ENCODE measurements around the gene DCBLD1. TPM values are rescaled to one million over a fixed set of nuclear protein-coding genes. Genes with fewer than 3 reads are reported as not detected.

Gene DCBLD1
- total and polyA plus RNA-seq, 4 donors, result 2.7 to 10.4 (median 4.4) TPM

DNA sequence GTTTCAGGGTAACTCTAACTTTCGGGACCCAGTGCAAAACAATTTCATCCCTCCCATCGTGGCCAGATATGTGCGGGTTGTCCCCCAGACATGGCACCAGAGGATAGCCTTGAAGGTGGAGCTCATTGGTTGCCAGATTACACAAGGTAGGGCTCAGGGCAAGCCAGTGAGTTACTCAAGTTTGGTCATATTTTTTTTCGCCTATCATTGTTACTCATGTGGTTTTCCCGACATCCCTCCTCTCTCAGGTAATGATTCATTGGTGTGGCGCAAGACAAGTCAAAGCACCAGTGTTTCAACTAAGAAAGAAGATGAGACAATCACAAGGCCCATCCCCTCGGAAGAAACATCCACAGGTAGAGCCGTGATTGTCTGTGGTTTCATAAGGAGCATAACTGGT, 58.2 kb downstream of the DCBLD1 start:
- Histone ChIP-seq H3K27me3 (ENCODE audit: control insufficient read depth in 4 of 4, insufficient read depth in 4 of 4, low read length in 3 of 4) (no peaks in the 10 kb centered on the region), H3K9me3 (ENCODE audit: control insufficient read depth in 4 of 4, low read length in 3 of 4) (no peaks in the 10 kb centered on the region), H3K9ac (ENCODE audit: low read depth in 1 of 2, low read length in 2 of 2) (no peak overlapping the region), H3K4me3 (ENCODE audit: low read depth in 1 of 3, low read length in 3 of 3) (no peak overlapping the region), H3K4me1 (ENCODE audit: control insufficient read depth in 4 of 4, insufficient read depth in 4 of 4, low read length in 3 of 4) (peaks cover 0 to 14% (median 10%) of the 10 kb centered on the region in 4 donors), H3K27ac (ENCODE audit: low read depth in 1 of 2, low read length in 2 of 2) (no peak overlapping the region), H3K36me3 (ENCODE audit: control insufficient read depth in 4 of 4, insufficient read depth in 3 of 4, low read depth in 1 of 4, low read length in 3 of 4) (peaks cover 0 to 20% (median 6%) of the 10 kb centered on the region in 4 donors)
- TF ChIP-seq NR2F2 (IDR thresholded peaks at IDR 0.05) (no peak), EGR1 (IDR thresholded peaks at IDR 0.05; ENCODE audit: low read depth in 2 of 2) (no peak), RXRA (IDR thresholded peaks at IDR 0.05) (no peak)
- WGBS, result 98% methylated on average over 8 of the region's 8 CpGs
- no peak for DNase-seq (ENCODE audit: low spot score)

DNA sequence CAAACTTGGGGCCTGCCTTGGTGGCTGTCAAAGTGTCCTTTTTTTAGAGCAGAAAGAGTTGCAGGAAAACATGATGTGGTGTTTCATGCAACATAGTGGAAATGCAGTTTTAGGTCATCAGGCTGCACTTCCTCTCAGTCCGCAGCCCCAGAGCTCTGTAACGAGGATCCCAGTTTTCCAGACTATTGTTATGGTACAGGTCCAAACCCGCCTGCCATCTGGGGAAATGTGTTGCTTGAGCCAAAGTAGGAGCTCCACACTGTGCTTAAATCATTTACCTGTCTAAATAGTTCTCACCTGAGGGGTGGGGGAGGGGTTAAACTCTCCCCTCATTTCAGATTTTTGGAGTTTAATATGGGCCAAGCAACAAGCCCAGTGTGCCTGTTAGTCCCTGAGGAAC, 60.0 kb downstream of the DCBLD1 start:
- Histone ChIP-seq H3K36me3 (ENCODE audit: control insufficient read depth in 4 of 4, insufficient read depth in 3 of 4, low read depth in 1 of 4, low read length in 3 of 4) (peaks cover 0 to 26% (median 9%) of the 10 kb centered on the region in 4 donors), H3K27me3 (ENCODE audit: control insufficient read depth in 4 of 4, insufficient read depth in 4 of 4, low read length in 3 of 4) (no peaks in the 10 kb centered on the region), H3K27ac (ENCODE audit: low read depth in 1 of 2, low read length in 2 of 2) (no peak overlapping the region), H3K4me3 (ENCODE audit: low read depth in 1 of 3, low read length in 3 of 3) (no peak overlapping the region), H3K9ac (ENCODE audit: low read depth in 1 of 2, low read length in 2 of 2) (no peak overlapping the region), H3K4me1 (ENCODE audit: control insufficient read depth in 4 of 4, insufficient read depth in 4 of 4, low read length in 3 of 4) (peaks cover 0 to 14% (median 10%) of the 10 kb centered on the region in 4 donors), H3K9me3 (ENCODE audit: control insufficient read depth in 4 of 4, low read length in 3 of 4) (no peaks in the 10 kb centered on the region)
- DNase-seq (ENCODE audit: low spot score), result no peak
- WGBS, result 93% methylated on average over 3 of the region's 3 CpGs
- TF ChIP-seq NR2F2 (IDR thresholded peaks at IDR 0.05), result no peak
- TF ChIP-seq JUND (IDR thresholded peaks at IDR 0.05), result no peak
- TF ChIP-seq, protein P1, sequence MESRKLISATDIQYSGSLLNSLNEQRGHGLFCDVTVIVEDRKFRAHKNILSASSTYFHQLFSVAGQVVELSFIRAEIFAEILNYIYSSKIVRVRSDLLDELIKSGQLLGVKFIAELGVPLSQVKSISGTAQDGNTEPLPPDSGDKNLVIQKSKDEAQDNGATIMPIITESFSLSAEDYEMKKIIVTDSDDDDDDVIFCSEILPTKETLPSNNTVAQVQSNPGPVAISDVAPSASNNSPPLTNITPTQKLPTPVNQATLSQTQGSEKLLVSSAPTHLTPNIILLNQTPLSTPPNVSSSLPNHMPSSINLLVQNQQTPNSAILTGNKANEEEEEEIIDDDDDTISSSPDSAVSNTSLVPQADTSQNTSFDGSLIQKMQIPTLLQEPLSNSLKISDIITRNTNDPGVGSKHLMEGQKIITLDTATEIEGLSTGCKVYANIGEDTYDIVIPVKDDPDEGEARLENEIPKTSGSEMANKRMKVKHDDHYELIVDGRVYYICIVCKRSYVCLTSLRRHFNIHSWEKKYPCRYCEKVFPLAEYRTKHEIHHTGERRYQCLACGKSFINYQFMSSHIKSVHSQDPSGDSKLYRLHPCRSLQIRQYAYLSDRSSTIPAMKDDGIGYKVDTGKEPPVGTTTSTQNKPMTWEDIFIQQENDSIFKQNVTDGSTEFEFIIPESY (IDR thresholded peaks at IDR 0.05), result no peak
- no peak for TF ChIP-seq EGR1 (IDR thresholded peaks at IDR 0.05; ENCODE audit: low read depth in 2 of 2)
- TF ChIP-seq HNF4G (IDR thresholded peaks at IDR 0.05), result no peak
- TF ChIP-seq REST (IDR thresholded peaks at IDR 0.05), result no peak
- TF ChIP-seq ATF3 (IDR thresholded peaks at IDR 0.05), result no peak
- TF ChIP-seq FOXA2 (IDR thresholded peaks at IDR 0.05), result no peak
- TF ChIP-seq MAX (IDR thresholded peaks at IDR 0.05), result no peak
- no peak for TF ChIP-seq RAD21 (IDR thresholded peaks at IDR 0.05)
- TF ChIP-seq TAF1 (conservative IDR thresholded peaks at IDR 0.05), result no peak
- no peak for TF ChIP-seq SP1 (IDR thresholded peaks at IDR 0.05)
- no peak for TF ChIP-seq YY1 (IDR thresholded peaks at IDR 0.05)

Data from liver (tissue), 9 donors.